ENCODE data around the gene ADGRL3.

ADGRL3 gene

DNA sequence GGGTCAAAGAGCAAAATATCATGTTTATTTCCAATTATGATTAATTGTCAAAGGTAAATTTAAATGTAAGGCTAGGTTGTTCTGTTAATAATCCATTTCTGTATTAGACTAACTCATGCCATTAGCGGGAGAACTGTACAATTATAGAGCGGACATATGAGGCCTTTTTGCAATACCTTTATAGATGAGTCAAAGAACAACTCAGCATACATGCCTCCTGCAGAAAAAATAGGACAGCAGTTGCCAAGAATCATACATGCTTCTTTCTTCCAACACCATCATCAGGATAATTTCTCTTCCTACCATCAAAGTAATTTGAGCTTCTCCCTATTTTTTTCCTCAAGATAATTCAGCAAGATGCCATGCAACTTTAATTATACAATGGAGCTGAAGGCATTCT, 917.8 kb downstream of the ADGRL3 start:
- DNase-seq (ENCODE audit: low read depth), result no peak

DNA sequence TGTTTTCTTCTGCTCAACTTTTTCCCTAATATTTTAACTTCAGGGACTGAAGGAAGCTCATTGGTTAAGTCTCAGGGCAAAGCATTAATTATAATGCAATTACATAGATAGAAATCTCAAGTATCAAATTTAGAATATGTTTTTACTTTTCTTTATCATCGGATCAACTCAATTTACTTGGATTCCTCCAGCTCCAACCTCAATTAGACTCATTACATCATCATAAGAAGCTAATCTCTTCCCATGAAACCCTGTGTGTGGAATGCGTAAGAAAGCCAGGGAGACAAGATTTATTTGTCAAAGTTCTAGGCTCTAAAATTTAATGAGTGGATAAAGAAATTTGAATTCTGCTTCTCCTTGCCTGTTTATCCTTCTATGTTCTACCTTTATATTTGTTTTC, 918.4 kb downstream of the ADGRL3 start:
- no peak for DNase-seq (ENCODE audit: low read depth)

DNA sequence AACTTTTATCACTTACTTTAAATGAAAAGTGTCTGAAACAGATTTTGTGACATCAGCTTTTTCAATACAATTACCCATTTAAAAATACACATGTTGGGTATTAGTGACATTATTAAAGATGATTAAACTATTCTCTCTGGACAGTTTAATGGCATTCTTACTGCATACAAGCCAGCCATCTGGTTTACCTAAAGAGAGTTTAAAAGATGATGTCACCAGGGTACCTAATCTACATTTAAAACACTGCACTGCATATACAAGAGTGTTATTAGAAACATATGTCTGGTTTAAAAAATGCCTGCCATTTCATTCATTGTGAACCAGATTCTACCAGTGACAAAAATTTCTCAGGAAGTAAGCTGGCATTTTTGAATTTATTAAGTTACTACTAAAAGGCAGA, 919.1 kb downstream of the ADGRL3 start:
- DNase-seq (ENCODE audit: low read depth), result no peak

DNA sequence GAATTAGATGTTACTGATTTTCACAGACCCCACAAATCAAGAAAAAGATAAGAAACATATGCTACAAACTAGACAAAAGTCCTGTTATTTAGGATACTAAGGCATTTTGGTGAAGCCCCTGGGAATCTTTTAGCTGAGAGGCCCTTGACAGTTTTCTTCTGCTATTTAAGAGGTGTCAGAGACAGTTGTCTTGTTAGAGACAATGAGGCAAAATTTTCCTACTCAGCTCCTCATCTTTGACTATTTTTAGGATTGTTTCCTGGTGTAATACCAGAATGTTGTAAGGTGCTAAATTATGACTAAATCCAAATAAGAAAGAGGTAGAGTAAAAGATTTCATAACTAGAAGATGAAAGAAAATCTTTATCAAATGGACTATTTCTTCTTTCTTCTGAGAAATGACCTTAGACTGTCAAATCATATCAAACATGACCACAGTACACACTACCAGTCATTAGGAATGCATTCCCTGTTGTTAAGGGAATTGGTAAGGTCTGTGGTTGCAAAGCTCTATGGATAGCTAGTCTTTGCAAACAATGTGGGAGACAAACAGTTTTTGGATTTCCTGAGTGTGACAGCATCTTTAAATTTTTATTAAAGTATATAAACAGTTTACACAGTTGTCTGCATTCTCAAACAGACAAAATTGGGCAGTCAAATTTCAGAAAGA, 926.1 kb downstream of the ADGRL3 start:
- no peak for DNase-seq (ENCODE audit: low read depth)

Data from activated T-helper 1 cell treated with Interleukin-2 at 50 U/mL for 16 hours (primary cell).